GM12801 (cell line): ENCODE data around the gene WFS1.

Source experiments
- CTCF ChIP-seq: IDR thresholded peaks from one replicate; pipeline ENCODE4 v1.5.1; 2011; ENCODE audit warnings: control low read depth; ENCODE audit not compliant: insufficient read length; ENCODE audit errors: extremely low read depth

The WFS1 gene

GRCh38 chr4:6239968-6240367, 29.7 kb upstream of the WFS1 start:
- no peak for TF ChIP-seq CTCF

- no peak for TF ChIP-seq CTCF
Measured at GRCh38 chr4:6241062-6241845, 28.4 kb upstream of the WFS1 start.

GRCh38 chr4:6242271-6243029, 27.2 kb upstream of the WFS1 start:
- TF ChIP-seq CTCF, result no peak

GRCh38 chr4:6245246-6246169, 24.1 kb upstream of the WFS1 start:
- TF ChIP-seq CTCF, result no peak

- TF ChIP-seq CTCF, result no peak
Measured at GRCh38 chr4:6246170-6246634, 23.4 kb upstream of the WFS1 start.

- no peak for TF ChIP-seq CTCF
Measured at GRCh38 chr4:6248394-6248793, 21.3 kb upstream of the WFS1 start.

- no peak for TF ChIP-seq CTCF
Measured at GRCh38 chr4:6250235-6250983, 19.2 kb upstream of the WFS1 start.
